NOMO-1 treated with DMSO at 0.1 percent for 48 hours (cell line): ENCODE data around the gene CCL11.
"Not testable (repeated sequence)": the region's sequence is repeated elsewhere in the genome, so short reads cannot be mapped to it uniquely, and the experiment has no call there.

ENCODE experiments used
- DNase-seq: peaks from one replicate; lab custom pipeline; 2025; ENCODE audit not compliant: unreplicated experiment; lab: John Stamatoyannopoulos, UW

The CCL11 gene

DNA sequence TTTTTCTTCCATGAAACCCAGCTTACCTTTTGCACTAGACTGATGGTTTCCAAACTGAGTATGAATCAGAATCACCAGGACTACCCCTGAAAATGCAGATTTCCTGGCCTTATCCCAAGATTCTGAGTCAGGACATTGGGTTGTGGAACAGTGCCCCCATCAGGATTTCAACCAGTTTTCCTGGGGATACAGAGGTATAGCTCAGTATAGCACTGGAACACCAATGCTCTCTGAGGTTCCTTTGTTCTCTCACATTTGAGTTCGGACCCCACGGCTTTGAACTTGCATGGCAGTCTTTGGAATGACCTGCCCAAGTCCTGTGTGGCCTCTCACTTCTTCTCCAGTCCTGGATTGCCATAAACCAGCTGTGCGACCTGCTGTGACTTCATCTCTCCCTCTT lies 20.9 kb downstream of the CCL11 start:
- no peak for DNase-seq

DNA sequence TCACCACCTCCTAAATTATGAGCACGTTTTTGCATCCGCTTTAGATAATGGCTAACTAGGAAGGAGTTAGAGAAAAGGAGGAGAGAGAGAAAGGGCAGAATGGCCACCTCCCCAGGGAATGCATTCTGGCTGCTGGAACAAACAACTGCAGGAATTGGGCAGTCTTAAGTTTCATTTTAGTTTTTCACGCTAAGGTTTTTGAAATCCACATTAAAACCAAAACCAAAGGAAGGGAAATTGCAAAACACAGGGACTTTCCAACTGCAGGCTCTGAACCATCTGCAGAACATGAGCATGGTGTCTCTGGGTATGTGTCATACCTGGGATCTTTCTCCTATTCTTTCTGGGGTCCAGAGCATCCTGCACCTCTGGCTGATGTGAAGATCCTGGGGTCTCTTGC lies 21.6 kb downstream of the CCL11 start:
- no peak for DNase-seq

DNA sequence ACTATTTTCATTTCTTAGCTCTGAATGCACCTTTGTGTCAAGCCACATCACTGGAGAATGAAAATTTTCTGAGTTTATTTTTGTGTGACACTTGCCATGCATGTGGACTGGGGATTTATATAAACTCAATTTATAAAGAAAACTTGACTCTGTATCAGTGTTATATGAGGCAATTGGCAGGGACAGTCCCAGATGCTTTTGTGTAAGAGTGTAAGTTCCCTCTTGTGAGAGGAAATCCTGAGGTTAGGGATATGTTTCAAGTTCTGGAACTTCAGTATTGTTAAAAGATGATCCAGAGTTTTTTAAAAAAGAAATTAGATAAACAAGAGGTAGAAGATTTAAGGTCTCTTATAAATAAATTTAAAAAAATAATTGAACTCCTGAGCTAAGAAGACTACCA lies 22.8 kb downstream of the CCL11 start:
- no peak for DNase-seq

DNA sequence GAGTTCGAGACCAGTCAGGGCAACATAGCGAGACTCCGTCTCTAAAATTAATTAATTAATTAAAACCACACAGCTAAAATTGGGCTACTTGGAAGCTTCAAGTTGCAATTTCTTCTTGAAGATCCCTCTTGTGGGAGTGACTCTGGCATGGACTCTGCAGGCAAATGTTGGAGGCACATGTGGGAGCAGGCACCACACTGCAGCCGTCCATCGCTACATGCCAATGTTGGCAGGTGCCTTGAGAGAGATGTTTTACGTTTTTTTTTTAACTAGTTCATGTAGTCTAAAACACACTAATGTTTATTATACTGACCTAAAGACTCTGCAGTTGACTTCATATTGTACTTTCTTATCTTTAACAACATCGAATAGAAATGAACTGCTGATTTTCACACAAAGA lies 25.7 kb downstream of the CCL11 start:
- no peak for DNase-seq

DNA sequence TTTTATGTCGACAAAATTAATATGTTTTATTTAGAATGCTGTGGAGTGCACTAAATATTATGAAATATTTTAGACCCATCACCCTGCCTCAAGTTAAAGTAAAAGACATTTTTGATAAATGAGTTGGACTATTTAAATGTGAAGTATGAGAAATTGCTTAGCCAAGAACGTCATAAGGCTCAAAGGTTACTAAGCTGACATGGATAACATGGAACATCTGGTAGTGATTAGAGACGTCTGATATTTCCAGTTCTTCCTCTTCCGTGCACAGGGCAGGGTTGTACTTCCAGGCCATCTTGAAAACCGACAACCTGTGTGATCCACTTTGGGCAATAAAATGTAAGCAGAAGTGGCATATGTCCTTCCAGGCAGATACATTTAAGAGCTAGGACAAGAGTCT lies 26.5 kb downstream of the CCL11 start:
- DNase-seq = peak; percentile 8

DNA sequence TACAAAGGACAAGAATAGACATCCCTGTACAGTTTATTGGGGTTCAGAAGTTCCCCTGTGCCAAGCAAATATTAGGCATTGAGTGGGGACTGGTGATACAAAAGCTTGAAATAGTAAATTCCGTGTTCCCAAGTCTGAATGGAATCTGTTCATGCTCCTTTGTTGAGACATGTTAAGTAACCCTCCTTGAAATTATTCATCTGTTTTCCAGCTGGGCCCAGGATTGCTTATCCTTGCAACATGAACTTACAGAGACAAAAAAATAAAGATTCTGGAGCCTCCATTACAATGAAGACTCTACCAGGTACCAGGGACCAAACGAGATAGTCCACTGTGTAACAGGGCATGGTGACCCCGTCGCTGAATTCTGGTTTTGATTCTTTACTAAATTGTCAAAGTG lies 27.6 kb downstream of the CCL11 start:
- no peak for DNase-seq

DNA sequence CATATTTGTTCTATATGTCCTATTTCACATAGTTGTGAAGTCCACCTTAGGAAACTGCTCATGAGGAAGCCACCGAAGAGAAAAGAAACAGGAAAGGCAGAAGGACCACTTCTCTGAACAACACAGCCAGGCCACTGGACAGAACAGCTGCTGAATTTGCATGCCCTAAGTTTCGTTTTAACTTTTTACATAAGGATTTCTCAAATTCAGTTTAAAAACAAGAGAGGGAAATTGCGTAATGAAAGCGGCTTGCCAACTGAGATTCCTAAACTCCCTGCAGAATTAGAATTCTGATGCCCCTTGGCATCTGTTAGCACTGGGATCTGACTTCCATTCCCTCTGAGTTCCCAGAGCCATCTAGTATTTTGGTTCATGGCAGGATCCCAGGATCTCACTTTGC lies 28.7 kb downstream of the CCL11 start:
- DNase-seq = peak; percentile 77

DNA sequence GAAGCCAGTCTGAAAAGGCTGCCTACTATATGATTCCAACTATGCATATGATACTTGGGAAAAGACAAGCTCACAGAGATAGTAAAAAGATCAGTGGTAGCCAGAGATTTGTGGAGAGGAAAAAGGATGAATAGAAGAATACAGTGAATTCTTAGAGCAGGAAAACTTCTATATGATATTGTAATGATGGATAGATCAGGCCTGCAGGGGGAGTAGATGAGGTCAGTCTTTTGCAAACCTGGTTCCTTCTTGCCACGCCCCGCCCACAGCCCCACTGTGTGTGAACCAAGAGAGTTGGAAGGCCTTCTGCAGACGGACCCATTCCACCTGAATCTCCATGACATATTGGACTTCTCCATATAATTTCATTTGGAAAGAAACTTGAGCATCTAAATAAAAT lies 32.9 kb downstream of the CCL11 start:
- DNase-seq = no peak

DNA sequence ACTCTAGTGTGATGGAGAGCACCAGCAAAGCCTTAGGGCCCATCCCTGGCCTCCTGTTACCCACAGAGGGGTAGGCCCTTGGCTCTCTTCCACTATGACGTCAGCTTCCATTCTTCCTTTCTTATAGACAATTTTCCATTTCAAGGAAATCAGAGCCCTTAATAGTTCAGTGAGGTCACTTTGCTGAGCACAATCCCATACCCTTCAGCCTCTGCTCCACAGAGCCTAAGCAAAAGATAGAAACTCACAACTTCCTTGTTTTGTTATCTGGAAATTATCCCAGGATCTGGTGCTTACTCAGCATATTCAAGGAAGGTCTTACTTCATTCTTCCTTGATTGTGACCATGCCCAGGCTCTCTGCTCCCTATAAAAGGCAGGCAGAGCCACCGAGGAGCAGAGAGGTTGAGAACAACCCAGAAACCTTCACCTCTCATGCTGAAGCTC lies 33.5 kb downstream of the CCL11 start, which contains the start of gene CCL8:
Gene CCL8, plus strand, starts transcription at position 397 of the 445 bp plus-strand sequence. CDS start 67 bp downstream, outside the sequence.
- DNase-seq = no peak

DNA sequence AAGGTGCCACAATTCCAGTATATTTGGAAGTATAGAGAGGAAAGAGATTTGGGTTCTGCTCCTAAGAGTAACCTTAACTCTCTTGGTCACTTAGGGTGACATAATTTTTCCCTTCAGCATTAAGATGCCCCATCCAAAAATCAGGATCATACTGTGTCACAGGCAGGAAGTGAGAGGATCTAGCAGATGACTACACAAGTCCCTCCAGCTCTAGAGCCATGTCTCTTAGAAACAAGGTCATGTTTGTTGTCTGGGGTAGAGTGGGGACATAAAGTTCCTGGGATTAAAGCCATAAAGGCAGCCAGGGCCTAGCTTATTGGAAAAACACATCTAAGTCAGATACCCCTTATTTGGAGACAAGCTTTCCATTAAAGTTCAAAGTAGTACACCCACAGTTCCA lies 36.4 kb downstream of the CCL11 start:
- no peak for DNase-seq

DNA sequence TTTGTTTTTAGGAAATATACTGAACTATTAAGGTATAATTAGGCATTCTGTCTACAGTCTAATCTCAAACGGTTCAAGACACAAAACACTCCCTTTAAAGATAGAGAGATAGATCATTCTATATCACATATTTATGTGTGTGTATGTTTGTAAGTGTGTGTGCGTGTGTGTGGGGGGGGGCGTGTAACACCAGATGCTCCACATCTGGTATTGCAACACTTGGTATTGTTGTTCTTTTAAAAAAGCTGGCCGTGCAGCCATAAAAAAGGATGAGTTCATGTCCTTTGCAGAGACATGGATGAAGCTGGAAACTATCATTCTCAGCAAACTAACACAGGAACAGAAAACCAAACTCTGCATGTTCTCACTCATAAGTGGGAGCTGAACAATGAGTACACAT lies 42.0 kb downstream of the CCL11 start:
- DNase-seq = not testable (repeated sequence)

DNA sequence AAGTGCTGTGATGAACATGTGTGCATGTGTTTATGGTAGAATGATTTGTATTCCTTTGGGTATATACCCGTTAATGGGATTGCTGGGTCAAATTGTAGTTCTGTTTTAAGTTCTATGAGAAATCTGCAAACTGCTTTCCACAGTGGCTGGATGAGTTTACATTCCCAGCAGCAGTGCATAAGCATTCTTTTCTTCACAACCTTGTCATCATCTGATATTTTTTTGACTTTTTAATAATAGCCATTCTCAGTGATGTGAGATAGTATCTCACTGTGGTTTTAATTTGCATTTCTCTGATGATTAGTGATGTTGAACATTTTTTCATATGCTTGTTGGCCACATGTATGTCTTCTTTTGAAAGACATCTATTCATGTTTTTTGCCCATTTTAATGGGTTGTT lies 52.2 kb downstream of the CCL11 start:
- no peak for DNase-seq
